ENCODE results near the gene TCF3. TPM values are rescaled to one million over a fixed set of nuclear protein-coding genes. Genes with fewer than 3 reads are reported as not detected.

Gene TCF3
- total RNA-seq, 1 experiment from 2014 or later, result 91.5 TPM

GRCh38 chr19:1657746-1658145 lies 5.3 kb upstream of the TCF3 start:
- H3K4me1 ChIP-seq (ENCODE audit: low read length), result peaks cover 11% of the 10 kb centered on the region

GRCh38 chr19:1656988-1657536 lies 4.6 kb upstream of the TCF3 start:
- Histone ChIP-seq H3K9ac (ENCODE audit: low read length) (no peak overlapping the region), H3K4me2 (ENCODE audit: low read depth, low read length, poor library complexity, severe bottlenecking) (no peak overlapping the region)

More at GRCh38 chr19:1657746-1658145, 5.3 kb upstream of the TCF3 start:
- Histone ChIP-seq H3K36me3 (ENCODE audit: insufficient read depth, low read length) (no peaks in the 10 kb centered on the region), H3K79me2 (ENCODE audit: low read length) (no peaks in the 10 kb centered on the region), H3K4me2 (ENCODE audit: low read depth, low read length, poor library complexity, severe bottlenecking) (no peak overlapping the region), H2AFZ (ENCODE audit: low read length) (no peak overlapping the region), H3K9ac (ENCODE audit: low read length) (no peak overlapping the region), H3K27ac (ENCODE audit: low read length) (no peak overlapping the region), H3K9me3 (ENCODE audit: low read length) (no peaks in the 10 kb centered on the region), H3K27me3 (ENCODE audit: low read length) (no peaks in the 10 kb centered on the region), H4K20me1 (ENCODE audit: insufficient read depth, low read depth, low read length) (no peaks in the 10 kb centered on the region), H3K4me3 (ENCODE audit: low read length) (no peak overlapping the region), H3K9me2 (replicated peaks; ENCODE audit: insufficient read depth, low read length) (no peaks in the 10 kb centered on the region)
- no peak for DNase-seq

GRCh38 chr19:1655987-1656608 lies 3.7 kb upstream of the TCF3 start:
- Histone ChIP-seq H3K4me2 (ENCODE audit: low read depth, low read length, poor library complexity, severe bottlenecking) (no peak overlapping the region), H3K9ac (ENCODE audit: low read length) (no peak overlapping the region), H4K20me1 (ENCODE audit: insufficient read depth, low read depth, low read length) (no peaks in the 10 kb centered on the region), H3K79me2 (ENCODE audit: low read length) (peaks cover 9% of the 10 kb centered on the region), H3K27me3 (ENCODE audit: low read length) (no peaks in the 10 kb centered on the region), H3K9me2 (replicated peaks; ENCODE audit: insufficient read depth, low read length) (no peaks in the 10 kb centered on the region), H3K9me3 (ENCODE audit: low read length) (no peaks in the 10 kb centered on the region), H3K36me3 (ENCODE audit: insufficient read depth, low read length) (no peaks in the 10 kb centered on the region), H3K27ac (ENCODE audit: low read length) (no peak overlapping the region), H3K4me3 (ENCODE audit: low read length) (no peak overlapping the region), H3K4me1 (ENCODE audit: low read length) (peaks cover 11% of the 10 kb centered on the region), H2AFZ (ENCODE audit: low read length) (no peak overlapping the region)
- DNase-seq, result no peak

More at GRCh38 chr19:1656988-1657536, 4.6 kb upstream of the TCF3 start:
- no peaks in the 10 kb centered on the region for H3K9me3 ChIP-seq (ENCODE audit: low read length)
- H2AFZ ChIP-seq (ENCODE audit: low read length), result no peak overlapping the region
- H3K9me2 ChIP-seq (replicated peaks; ENCODE audit: insufficient read depth, low read length), result no peaks in the 10 kb centered on the region
- no peaks in the 10 kb centered on the region for H3K36me3 ChIP-seq (ENCODE audit: insufficient read depth, low read length)
- no peak overlapping the region for H3K4me3 ChIP-seq (ENCODE audit: low read length)
- H3K79me2 ChIP-seq (ENCODE audit: low read length), result no peaks in the 10 kb centered on the region; the same call in 1 of the 2 replicates
- no peaks in the 10 kb centered on the region for H4K20me1 ChIP-seq (ENCODE audit: insufficient read depth, low read depth, low read length)
- no peak overlapping the region for H3K27ac ChIP-seq (ENCODE audit: low read length)
- H3K4me1 ChIP-seq (ENCODE audit: low read length), result peaks cover 11% of the 10 kb centered on the region
- no peaks in the 10 kb centered on the region for H3K27me3 ChIP-seq (ENCODE audit: low read length)
- no peak for DNase-seq

- no peak overlapping the region for H3K9ac ChIP-seq (ENCODE audit: low read length)
- no peak overlapping the region for H3K27ac ChIP-seq (ENCODE audit: low read length)
- H4K20me1 ChIP-seq (ENCODE audit: insufficient read depth, low read depth, low read length), result no peaks in the 10 kb centered on the region
- H3K79me2 ChIP-seq (ENCODE audit: low read length), result peaks cover 17% of the 10 kb centered on the region
- H3K9me2 ChIP-seq (replicated peaks; ENCODE audit: insufficient read depth, low read length), result no peaks in the 10 kb centered on the region
- no peak for DNase-seq
- no peaks in the 10 kb centered on the region for H3K27me3 ChIP-seq (ENCODE audit: low read length)
- no peaks in the 10 kb centered on the region for H3K9me3 ChIP-seq (ENCODE audit: low read length)
- no peaks in the 10 kb centered on the region for H3K36me3 ChIP-seq (ENCODE audit: insufficient read depth, low read length)
- no peak overlapping the region for H2AFZ ChIP-seq (ENCODE audit: low read length)
- H3K4me2 ChIP-seq (ENCODE audit: low read depth, low read length, poor library complexity, severe bottlenecking), result no peak overlapping the region
- no peak overlapping the region for H3K4me3 ChIP-seq (ENCODE audit: low read length)
- H3K4me1 ChIP-seq (ENCODE audit: low read length), result peaks cover 16% of the 10 kb centered on the region
Measured at GRCh38 chr19:1655131-1655981, 2.9 kb upstream of the TCF3 start.

- no peak overlapping the region for H3K4me2 ChIP-seq (ENCODE audit: low read depth, low read length, poor library complexity, severe bottlenecking)
- H3K9ac ChIP-seq (ENCODE audit: low read length), result no peak overlapping the region
- no peaks in the 10 kb centered on the region for H3K9me3 ChIP-seq (ENCODE audit: low read length)
- H3K9me2 ChIP-seq (replicated peaks; ENCODE audit: insufficient read depth, low read length), result no peaks in the 10 kb centered on the region
- H3K27me3 ChIP-seq (ENCODE audit: low read length), result no peaks in the 10 kb centered on the region
- no peak overlapping the region for H3K4me3 ChIP-seq (ENCODE audit: low read length)
- H2AFZ ChIP-seq (ENCODE audit: low read length), result no peak overlapping the region
- H3K36me3 ChIP-seq (ENCODE audit: insufficient read depth, low read length), result 0 out of 2 replicates have a peak, but pooled peaks cover 7% of the 10 kb centered on the region
- H3K27ac ChIP-seq (ENCODE audit: low read length), result no peak overlapping the region
- peaks cover 28% of the 10 kb centered on the region for H3K79me2 ChIP-seq (ENCODE audit: low read length)
- H4K20me1 ChIP-seq (ENCODE audit: insufficient read depth, low read depth, low read length), result no peaks in the 10 kb centered on the region
- DNase-seq, result no peak
- peaks cover 27% of the 10 kb centered on the region for H3K4me1 ChIP-seq (ENCODE audit: low read length)
Measured at GRCh38 chr19:1654178-1654792, 1.9 kb upstream of the TCF3 start.

- H3K4me2 ChIP-seq (ENCODE audit: low read depth, low read length, poor library complexity, severe bottlenecking), result peak overlapping the region; percentile 78
- no peak for DNase-seq
Measured at GRCh38 chr19:1653300-1653628, 849 bp upstream of the TCF3 start.

GRCh38 chr19:1651568-1652291 lies 685 bp downstream of the TCF3 start:
- Histone ChIP-seq H3K79me2 (ENCODE audit: low read length) (peaks cover 52% of the 10 kb centered on the region), H3K27ac (ENCODE audit: low read length) (peak overlapping the region; percentile 93), H3K9me2 (replicated peaks; ENCODE audit: insufficient read depth, low read length) (no peaks in the 10 kb centered on the region), H4K20me1 (ENCODE audit: insufficient read depth, low read depth, low read length) (no peaks in the 10 kb centered on the region), H3K4me2 (ENCODE audit: low read depth, low read length, poor library complexity, severe bottlenecking) (peak overlapping the region; percentile 84), H3K9me3 (ENCODE audit: low read length) (no peaks in the 10 kb centered on the region), H2AFZ (ENCODE audit: low read length) (no peak overlapping the region), H3K36me3 (ENCODE audit: insufficient read depth, low read length) (peaks cover 15% of the 10 kb centered on the region; the same call in 1 of the 2 replicates), H3K4me1 (ENCODE audit: low read length) (peaks cover 49% of the 10 kb centered on the region), H3K27me3 (ENCODE audit: low read length) (no peaks in the 10 kb centered on the region), H3K9ac (ENCODE audit: low read length) (peak overlapping the region; percentile 99), H3K4me3 (ENCODE audit: low read length) (peak overlapping the region; percentile 94)
- DNase-seq, result peak; percentile 72

More at GRCh38 chr19:1653300-1653628, 849 bp upstream of the TCF3 start:
- H3K79me2 ChIP-seq (ENCODE audit: low read length), result peaks cover 38% of the 10 kb centered on the region
- H4K20me1 ChIP-seq (ENCODE audit: insufficient read depth, low read depth, low read length), result no peaks in the 10 kb centered on the region
- H3K9me2 ChIP-seq (replicated peaks; ENCODE audit: insufficient read depth, low read length), result no peaks in the 10 kb centered on the region
- H2AFZ ChIP-seq (ENCODE audit: low read length), result peak overlapping the region; percentile 100
- no peak overlapping the region; the same call in 1 of the 2 replicates for H3K27ac ChIP-seq (ENCODE audit: low read length)
- H3K4me3 ChIP-seq (ENCODE audit: low read length), result peak overlapping the region; percentile 91
- peak overlapping the region; percentile 98 for H3K9ac ChIP-seq (ENCODE audit: low read length)
- no peaks in the 10 kb centered on the region for H3K27me3 ChIP-seq (ENCODE audit: low read length)
- H3K36me3 ChIP-seq (ENCODE audit: insufficient read depth, low read length), result peaks cover 7% of the 10 kb centered on the region; the same call in 1 of the 2 replicates
- no peaks in the 10 kb centered on the region for H3K9me3 ChIP-seq (ENCODE audit: low read length)
- peaks cover 37% of the 10 kb centered on the region for H3K4me1 ChIP-seq (ENCODE audit: low read length)

All from Karpas-422 (cell line).